ENCODE data around the gene LMO3.

DNA sequence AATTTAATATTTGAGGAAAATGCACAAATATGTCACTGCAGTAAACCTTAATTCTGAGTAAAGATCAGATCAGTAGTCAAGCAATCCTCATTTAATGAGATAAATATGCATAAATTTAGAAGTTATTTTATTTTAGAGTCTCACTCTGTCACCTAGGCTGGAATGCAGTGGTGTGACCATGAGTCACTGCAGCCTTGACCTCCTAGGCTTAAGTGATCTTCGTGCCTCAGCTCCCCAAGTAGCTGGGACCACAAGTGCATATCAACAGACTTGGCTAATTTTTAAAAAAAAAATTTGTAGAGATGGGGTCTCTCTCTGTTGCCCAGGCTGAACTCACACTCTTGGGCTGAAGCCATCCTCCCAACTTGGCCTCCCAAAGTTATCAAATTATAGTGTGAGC lies 41.3 kb downstream of the LMO3 start:
- TF ChIP-seq, protein P1, sequence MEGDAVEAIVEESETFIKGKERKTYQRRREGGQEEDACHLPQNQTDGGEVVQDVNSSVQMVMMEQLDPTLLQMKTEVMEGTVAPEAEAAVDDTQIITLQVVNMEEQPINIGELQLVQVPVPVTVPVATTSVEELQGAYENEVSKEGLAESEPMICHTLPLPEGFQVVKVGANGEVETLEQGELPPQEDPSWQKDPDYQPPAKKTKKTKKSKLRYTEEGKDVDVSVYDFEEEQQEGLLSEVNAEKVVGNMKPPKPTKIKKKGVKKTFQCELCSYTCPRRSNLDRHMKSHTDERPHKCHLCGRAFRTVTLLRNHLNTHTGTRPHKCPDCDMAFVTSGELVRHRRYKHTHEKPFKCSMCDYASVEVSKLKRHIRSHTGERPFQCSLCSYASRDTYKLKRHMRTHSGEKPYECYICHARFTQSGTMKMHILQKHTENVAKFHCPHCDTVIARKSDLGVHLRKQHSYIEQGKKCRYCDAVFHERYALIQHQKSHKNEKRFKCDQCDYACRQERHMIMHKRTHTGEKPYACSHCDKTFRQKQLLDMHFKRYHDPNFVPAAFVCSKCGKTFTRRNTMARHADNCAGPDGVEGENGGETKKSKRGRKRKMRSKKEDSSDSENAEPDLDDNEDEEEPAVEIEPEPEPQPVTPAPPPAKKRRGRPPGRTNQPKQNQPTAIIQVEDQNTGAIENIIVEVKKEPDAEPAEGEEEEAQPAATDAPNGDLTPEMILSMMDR (conservative IDR thresholded peaks at IDR 0.05; ENCODE audit: low read depth, low read length), result no peak
- TF ChIP-seq EZH2 (IDR thresholded peaks at IDR 0.05; ENCODE audit: borderline replicate concordance, low read depth, low read length, poor library complexity, severe bottlenecking), result no peak
